Fibroblast of mammary gland (primary cell): ENCODE measurements around the gene KLK12.

Source experiments
- DNase-seq: peaks from one replicate; pipeline ENCODE4 v3.0.0-alpha.2; 2010; ENCODE audit warnings: low read depth
- H3K4me3 ChIP-seq: 2 replicates; pipeline ENCODE4 v1.5.1; 2011; ENCODE audit warnings: low read depth, mild to moderate bottlenecking, low read length, moderate library complexity; ENCODE audit not compliant: control insufficient read depth
- TF ChIP-seq, protein P1 (sequence below): conservative IDR thresholded peaks from 2 replicates; pipeline ENCODE4 v1.5.1; 2011; ENCODE audit warnings: low read depth, low read length, inconsistent platforms; ENCODE audit not compliant: control insufficient read depth, insufficient read depth

KLK12 gene

DNA sequence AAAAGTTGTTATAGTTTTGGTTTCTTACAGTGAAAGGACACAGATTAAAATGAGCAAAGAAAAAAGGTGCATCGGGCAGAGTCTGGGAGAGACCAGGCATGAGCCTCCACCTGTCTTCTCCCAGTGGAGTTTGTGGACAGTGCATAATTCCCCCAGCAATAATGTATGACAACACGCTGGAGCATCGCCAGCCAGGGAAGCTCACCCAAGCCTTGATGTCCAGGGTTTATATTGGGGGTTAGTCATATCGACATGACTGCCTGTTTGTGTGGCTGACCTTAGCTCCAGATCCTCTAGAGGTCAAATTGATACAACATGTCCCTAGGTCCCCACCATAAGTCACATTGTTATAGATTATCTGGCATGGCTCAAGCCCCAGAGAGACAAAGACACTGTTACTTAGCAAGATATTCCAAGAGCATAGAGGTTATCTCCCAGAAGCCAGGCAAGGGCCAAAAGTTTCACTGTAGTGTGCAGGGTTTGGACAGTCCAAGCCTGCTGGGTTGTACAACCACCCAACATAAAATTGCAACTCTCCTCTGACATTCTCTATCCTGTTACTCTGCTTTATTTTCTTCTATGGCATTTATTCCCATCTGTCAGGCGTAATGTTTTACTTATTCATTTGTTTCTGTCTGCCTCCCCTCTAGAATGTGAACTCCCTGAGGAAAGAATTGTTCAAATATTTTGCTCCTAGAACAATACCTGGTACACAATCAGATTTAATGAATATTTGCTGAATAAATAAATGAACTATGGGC, 35.7 kb upstream of the KLK12 start:
- H3K4me3 ChIP-seq = no peak overlapping the region
- DNase-seq = no peak
- TF ChIP-seq, protein P1, sequence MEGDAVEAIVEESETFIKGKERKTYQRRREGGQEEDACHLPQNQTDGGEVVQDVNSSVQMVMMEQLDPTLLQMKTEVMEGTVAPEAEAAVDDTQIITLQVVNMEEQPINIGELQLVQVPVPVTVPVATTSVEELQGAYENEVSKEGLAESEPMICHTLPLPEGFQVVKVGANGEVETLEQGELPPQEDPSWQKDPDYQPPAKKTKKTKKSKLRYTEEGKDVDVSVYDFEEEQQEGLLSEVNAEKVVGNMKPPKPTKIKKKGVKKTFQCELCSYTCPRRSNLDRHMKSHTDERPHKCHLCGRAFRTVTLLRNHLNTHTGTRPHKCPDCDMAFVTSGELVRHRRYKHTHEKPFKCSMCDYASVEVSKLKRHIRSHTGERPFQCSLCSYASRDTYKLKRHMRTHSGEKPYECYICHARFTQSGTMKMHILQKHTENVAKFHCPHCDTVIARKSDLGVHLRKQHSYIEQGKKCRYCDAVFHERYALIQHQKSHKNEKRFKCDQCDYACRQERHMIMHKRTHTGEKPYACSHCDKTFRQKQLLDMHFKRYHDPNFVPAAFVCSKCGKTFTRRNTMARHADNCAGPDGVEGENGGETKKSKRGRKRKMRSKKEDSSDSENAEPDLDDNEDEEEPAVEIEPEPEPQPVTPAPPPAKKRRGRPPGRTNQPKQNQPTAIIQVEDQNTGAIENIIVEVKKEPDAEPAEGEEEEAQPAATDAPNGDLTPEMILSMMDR = no peak

DNA sequence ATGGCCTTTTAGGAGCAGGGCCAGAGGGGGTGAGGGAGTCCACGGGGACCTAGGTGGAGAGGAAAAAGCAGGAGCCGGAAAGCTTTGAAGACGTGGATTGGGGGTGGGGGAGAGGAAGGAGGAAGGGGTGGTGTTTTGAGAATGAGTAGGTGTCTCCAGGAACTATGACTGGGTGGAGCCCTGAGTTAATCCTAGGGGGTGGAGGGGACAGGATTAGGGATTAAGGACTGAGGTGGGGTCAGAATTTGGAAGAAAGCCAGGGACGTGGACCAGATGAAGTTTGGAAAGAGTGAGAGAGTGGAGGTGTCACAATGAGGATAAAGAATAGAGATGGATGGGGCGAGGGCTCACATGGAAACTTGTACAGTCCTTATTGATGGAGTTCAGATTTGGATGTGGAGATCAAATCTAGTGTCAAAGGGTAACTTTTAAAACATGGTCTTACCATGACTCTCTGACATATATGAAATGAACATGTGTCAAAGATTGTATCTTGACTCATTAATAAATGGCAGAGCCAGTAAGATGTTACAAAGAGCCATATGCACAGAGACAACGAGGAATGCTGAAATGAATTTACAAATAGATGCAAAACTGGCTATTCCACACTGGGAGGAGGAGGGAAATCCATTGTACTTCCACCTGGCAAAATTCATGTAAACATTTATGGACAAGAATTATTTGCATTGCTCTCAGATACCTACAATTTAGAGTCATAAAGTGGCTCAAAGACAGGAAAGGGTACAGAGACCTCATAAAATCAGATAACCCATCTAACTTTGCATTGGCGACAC, 31.8 kb upstream of the KLK12 start:
- no peak for DNase-seq
- no peak overlapping the region for H3K4me3 ChIP-seq
- TF ChIP-seq, protein P1 = no peak

DNA sequence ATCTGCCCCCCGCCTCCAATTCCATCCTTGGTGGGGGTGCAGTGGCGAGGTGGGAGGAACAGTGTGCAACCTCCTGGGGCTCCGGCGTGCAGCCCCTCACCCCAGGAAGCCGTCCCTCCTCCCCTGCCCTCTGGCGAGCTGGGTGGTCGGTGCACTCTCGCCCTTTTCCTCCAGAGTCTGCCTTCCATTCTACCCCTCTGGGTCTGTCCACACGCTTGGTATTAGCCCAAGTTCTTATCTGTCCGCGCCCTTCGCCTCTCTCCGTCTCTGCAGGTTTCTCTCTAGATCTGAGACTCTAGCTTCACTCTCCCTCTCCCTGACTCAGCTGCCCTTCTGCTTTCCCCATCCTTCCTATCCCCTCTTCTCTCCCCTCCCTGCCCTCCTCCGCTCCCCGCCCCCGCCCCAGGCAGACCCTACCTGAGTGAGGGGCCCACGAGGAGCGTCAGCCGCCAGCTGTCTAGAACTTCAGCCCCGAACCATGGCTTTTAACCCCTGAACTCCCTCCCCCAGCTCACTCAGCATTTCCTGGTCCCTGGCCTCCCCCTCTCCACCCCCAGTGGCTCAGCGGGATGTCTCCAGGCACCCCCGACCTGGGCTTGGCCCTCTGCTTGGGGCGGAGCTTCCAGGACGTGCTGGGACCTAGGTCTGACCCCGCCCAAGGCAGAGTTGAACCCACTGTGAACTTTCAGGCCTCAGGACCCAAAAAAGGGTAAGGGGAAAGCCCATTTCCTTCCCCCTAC, 30.6 kb upstream of the KLK12 start:
- TF ChIP-seq, protein P1 = no peak
- DNase-seq = no peak
- H3K4me3 ChIP-seq = no peak overlapping the region

DNA sequence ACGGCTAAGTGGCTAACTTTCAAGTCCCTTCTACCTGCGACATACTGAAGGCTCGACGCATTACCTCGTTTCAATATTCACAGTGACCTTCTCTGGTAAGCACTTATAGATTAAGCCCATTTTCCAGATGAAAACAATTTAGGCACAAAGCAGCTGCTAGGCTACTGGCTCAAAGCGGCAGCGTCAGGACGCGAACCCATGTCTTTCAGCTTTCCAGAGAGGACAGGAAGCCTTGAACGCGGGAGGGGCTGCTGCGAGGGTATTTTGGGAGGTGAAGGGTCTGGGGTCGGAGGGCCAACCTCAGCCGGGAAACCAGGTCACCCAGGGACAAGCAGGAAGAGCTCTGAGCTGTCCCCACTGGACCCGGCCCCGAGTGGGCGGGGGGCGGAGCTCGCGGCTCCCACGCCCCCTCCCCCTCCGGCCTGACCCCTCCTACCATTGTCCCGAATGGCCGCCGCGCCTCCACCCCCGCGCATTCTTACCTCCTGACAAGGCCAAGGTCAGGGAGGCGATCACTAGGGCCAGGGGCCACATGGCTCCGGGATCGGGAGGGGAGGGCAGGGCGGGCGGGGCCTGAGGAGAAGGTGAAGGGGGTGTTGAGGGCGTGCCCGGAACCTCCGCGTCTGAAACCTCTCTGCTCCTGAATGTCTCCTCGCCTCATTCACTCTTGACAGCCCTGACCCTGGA, 29.9 kb upstream of the KLK12 start, which contains the start of gene KLK13:
TSS of gene KLK13 (minus strand) at position 559 of the 687 bp plus-strand sequence. CDS start at position 534, 25 bp downstream.
- no peak within 1 kb of the TSS for H3K4me3 ChIP-seq
- DNase-seq = peak; percentile 25
- TF ChIP-seq, protein P1 = no peak

DNA sequence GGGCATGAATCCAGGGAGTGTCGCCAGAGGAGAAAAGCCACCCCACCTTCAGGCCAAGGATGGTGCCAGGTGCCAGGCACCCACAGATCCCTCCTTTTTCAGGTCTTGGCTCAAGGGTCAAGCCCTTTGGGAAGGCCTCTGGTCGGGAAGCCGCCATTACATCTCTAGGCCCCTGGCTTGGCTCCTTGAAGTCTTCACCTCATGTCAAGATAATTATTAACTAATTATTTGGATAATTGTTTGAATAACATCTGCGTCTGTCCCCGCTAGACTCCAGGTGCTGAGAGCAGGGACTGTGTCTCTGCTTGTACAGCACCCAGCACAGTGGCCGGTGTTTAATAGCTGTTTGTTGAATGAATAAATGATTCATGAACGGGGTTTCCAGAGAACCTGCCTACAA, 28.9 kb upstream of the KLK12 start:
- DNase-seq = no peak
- TF ChIP-seq, protein P1 = no peak
- no peak overlapping the region for H3K4me3 ChIP-seq

DNA sequence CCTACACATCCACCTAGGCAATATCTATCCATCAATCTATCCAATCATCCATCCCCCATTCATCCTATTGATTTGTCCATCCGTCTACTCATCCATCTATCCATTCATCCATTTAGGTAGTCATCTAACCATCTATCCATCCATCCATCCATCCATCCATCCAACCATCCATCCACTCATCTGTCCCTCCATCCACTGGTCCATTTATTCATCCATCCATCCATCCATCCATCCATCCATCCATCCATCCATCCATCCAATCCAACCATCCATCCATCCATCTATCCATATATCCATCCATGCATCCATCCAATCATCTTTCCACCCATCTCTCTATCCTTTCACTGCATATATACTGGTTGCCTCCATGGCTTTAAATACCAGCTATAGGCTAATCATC, 26.2 kb upstream of the KLK12 start:
- no peak for DNase-seq
- TF ChIP-seq, protein P1 = no peak

More for the DNA sequence above, 26.2 kb upstream of the KLK12 start:
- no peak overlapping the region for H3K4me3 ChIP-seq
